Adrenal gland (tissue), 5 donors: ENCODE measurements around the gene KDM1B.

Source experiments
- CTCF ChIP-seq, 6 experiments: fragments of 450-650 bp in 4 of 6; fragments of 200-600 bp in 2 of 6; sonication (generic) in 1 of 6; IDR thresholded peaks; 1 replicate in 5 of 6; 2 replicates in 1 of 6; pipeline versions ENCODE4 v1.5.1 to v1.8.0; 2016 to 2021; ENCODE audit warnings: antibody characterized with exemption in 6 of 6, mild to moderate bottlenecking in 2 of 6, moderate library complexity in 1 of 6
- POLR2A ChIP-seq, 2 donors: fragments of 450-650 bp; IDR thresholded peaks; one replicate each; pipeline ENCODE4 v1.6.1; 2017; ENCODE audit warnings: antibody characterized with exemption in 2 of 2, mild to moderate bottlenecking in 2 of 2, moderate library complexity in 1 of 2
- donor health status: DM: no; HTN: no; CAD: no.

GRCh38 chr6:18153311-18153703 is 1.9 kb upstream of the KDM1B start:
- TF ChIP-seq CTCF (IDR thresholded peaks at IDR 0.05) = no peak
- TF ChIP-seq POLR2A (IDR thresholded peaks at IDR 0.05) = no peak
